Activated CD8-positive, alpha-beta T cell treated with anti-CD3 and anti-CD28 coated beads for 36 hours (primary cell): ENCODE results near the gene PITPNC1. TPM values are rescaled to one million over a fixed set of nuclear protein-coding genes. Genes with fewer than 3 reads are reported as not detected.

Experiments
- ATAC-seq: fragments of 200-7000 bp; cut with Tn5 transposase; one replicate; pipeline ENCODE4 v1.10.0; 2021; ENCODE audit warnings: mild to moderate bottlenecking, moderate library complexity
- CTCF ChIA-PET: fragments of 350-600 bp; sonication (Branson Sonifier 250); formaldehyde crosslinking; loops from one replicate; lab custom pipeline; 2021; ENCODE audit warnings: antibody characterized with exemption; lab: Charles Lee
- POLR2A ChIA-PET: fragments of 350-600 bp; sonication (Branson Sonifier 250); formaldehyde crosslinking; loops from one replicate; lab custom pipeline; 2021; ENCODE audit warnings: antibody characterized with exemption; lab: Charles Lee
- DNase-seq: peaks from one replicate; pipeline ENCODE4 v3.0.0-alpha.2; 2020
- H3K27ac Mint-ChIP-seq: one replicate; pipeline ENCODE4 v1.8.0; 2021; ENCODE audit warnings: mild to moderate bottlenecking, mixed read lengths
- H3K27me3 Mint-ChIP-seq: one replicate; pipeline ENCODE4 v1.8.0; 2021; ENCODE audit warnings: mixed read lengths
- H3K36me3 Mint-ChIP-seq: one replicate; pipeline ENCODE4 v1.8.0; 2021; ENCODE audit warnings: low read depth, mixed read lengths
- H3K4me1 Mint-ChIP-seq: one replicate; pipeline ENCODE4 v1.8.0; 2021; ENCODE audit warnings: low read depth, mixed read lengths
- H3K4me3 Mint-ChIP-seq: one replicate; pipeline ENCODE4 v1.8.0; 2021; ENCODE audit warnings: mild to moderate bottlenecking, moderate library complexity, mixed read lengths
- H3K9me3 Mint-ChIP-seq: one replicate; pipeline ENCODE4 v1.8.0; 2021; ENCODE audit warnings: mixed read lengths
- intact Hi-C: fragments of 100-400 bp; cut with micrococcal nuclease; formaldehyde crosslinking; loops from one replicate; pipeline ENCODE4 v1.10.0; 2022
- total RNA-seq, 2 experiments: library from RNA; stranded (reverse); gene quantifications; one replicate each; pipeline ENCODE4 v1.2.3, GENCODE V29; 2021
- TF ChIP-seq, protein P1 (sequence below): fragments of 200-600 bp; IDR thresholded peaks from one replicate; pipeline ENCODE4 v1.8.0; 2022; ENCODE audit warnings: antibody characterized with exemption, mild to moderate bottlenecking

The PITPNC1 gene
- total RNA-seq, 2 experiments from 2014 or later: 51.8 to 56.3 TPM

- CTCF ChIA-PET: interaction anchor here (1.8 kb wide), 1 partner anchor 22 kb away, joined by 5 read pairs; no protein-coding TSS in a partner anchor
- POLR2A ChIA-PET: interaction anchor here (1.0 to 7.8 kb wide), 5 partner anchors 10 to 365 kb away, joined by 3 to 30 read pairs (median 4); partner anchors contain the start of gene NOL11
- no peak overlapping the region for H3K4me3 Mint-ChIP-seq
Measured at GRCh38 chr17:67353161-67353560, 23.9 kb upstream of the PITPNC1 start.

DNA sequence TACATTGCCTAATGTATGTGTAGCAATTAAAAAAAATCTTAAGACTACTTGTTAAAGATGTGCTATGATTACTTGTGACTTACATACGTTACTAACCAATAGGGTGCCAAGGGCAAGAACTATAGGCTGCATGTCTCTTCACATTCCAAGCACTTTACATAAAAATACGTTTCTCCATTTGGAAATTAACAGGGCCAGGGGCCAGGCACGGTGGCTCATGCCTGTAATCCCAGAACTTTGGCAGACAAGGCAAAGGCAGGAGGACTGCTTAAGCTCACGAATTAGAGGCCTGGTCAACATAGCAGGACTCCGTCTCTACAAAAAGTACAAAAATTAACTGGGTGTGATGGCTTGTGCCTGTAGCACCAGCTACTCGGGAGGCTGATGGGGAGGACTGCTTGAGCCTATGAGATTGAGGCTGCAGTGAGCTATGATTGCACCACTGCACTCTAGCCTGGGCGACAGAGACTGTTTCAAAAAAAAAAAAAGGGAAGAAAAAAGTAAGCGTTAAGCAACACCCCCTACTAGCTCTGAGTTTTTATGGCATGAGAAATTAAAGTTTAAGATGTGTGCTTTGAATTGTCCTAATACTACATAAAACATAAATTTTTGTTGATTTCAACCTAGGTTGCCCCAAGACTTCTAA lies 23.0 kb upstream of the PITPNC1 start:
- H3K4me3 Mint-ChIP-seq: no peak overlapping the region
- ChIA-PET POLR2A (interaction anchor here (1.0 to 7.8 kb wide), 5 partner anchors 9 to 364 kb away, joined by 3 to 30 read pairs (median 4); partner anchors contain the start of gene NOL11), CTCF (interaction anchor here (1.0 to 1.8 kb wide), 2 partner anchors 11 to 21 kb away, joined by 3 to 5 read pairs; no protein-coding TSS in a partner anchor)
- no peaks in the 10 kb centered on the region for H3K27me3 Mint-ChIP-seq
- H3K4me1 Mint-ChIP-seq: peaks cover 19% of the 10 kb centered on the region
- intact Hi-C loops: no loop called here
- peaks cover 56% of the 10 kb centered on the region for H3K36me3 Mint-ChIP-seq
- TF ChIP-seq, protein P1, sequence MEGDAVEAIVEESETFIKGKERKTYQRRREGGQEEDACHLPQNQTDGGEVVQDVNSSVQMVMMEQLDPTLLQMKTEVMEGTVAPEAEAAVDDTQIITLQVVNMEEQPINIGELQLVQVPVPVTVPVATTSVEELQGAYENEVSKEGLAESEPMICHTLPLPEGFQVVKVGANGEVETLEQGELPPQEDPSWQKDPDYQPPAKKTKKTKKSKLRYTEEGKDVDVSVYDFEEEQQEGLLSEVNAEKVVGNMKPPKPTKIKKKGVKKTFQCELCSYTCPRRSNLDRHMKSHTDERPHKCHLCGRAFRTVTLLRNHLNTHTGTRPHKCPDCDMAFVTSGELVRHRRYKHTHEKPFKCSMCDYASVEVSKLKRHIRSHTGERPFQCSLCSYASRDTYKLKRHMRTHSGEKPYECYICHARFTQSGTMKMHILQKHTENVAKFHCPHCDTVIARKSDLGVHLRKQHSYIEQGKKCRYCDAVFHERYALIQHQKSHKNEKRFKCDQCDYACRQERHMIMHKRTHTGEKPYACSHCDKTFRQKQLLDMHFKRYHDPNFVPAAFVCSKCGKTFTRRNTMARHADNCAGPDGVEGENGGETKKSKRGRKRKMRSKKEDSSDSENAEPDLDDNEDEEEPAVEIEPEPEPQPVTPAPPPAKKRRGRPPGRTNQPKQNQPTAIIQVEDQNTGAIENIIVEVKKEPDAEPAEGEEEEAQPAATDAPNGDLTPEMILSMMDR: no peak
- DNase-seq (no peak), ATAC-seq (no peak)
- no peaks in the 10 kb centered on the region for H3K9me3 Mint-ChIP-seq
- H3K27ac Mint-ChIP-seq: no peak overlapping the region

More at GRCh38 chr17:67353161-67353560, 23.9 kb upstream of the PITPNC1 start:
- Mint-ChIP-seq H3K9me3 (no peaks in the 10 kb centered on the region), H3K27me3 (no peaks in the 10 kb centered on the region), H3K4me1 (peaks cover 11% of the 10 kb centered on the region), H3K36me3 (peaks cover 54% of the 10 kb centered on the region), H3K27ac (no peak overlapping the region)
- ATAC-seq (no peak), DNase-seq (no peak)
- TF ChIP-seq, protein P1: no peak
- intact Hi-C loops: no loop called here

GRCh38 chr17:67358612-67359011 lies 18.5 kb upstream of the PITPNC1 start:
- TF ChIP-seq, protein P1: no peak
- DNase-seq (no peak), ATAC-seq (peak; percentile 59)
- peaks cover 54% of the 10 kb centered on the region for H3K4me1 Mint-ChIP-seq
- H3K27me3 Mint-ChIP-seq: no peaks in the 10 kb centered on the region
- ChIA-PET CTCF (interaction anchor here (1.3 to 1.8 kb wide), 5 partner anchors 14 to 342 kb away, joined by 3 to 4 read pairs (median 4); no protein-coding TSS in a partner anchor), POLR2A (interaction anchor here (1.2 to 7.8 kb wide), 2 partner anchors 14 to 17 kb away, joined by 3 to 30 read pairs; no protein-coding TSS in a partner anchor)
- H3K36me3 Mint-ChIP-seq: peaks cover 74% of the 10 kb centered on the region
- H3K4me3 Mint-ChIP-seq: peak overlapping the region; percentile 59
- intact Hi-C loops: no loop called here
- no peaks in the 10 kb centered on the region for H3K9me3 Mint-ChIP-seq
- H3K27ac Mint-ChIP-seq: peak overlapping the region; percentile 91

DNA sequence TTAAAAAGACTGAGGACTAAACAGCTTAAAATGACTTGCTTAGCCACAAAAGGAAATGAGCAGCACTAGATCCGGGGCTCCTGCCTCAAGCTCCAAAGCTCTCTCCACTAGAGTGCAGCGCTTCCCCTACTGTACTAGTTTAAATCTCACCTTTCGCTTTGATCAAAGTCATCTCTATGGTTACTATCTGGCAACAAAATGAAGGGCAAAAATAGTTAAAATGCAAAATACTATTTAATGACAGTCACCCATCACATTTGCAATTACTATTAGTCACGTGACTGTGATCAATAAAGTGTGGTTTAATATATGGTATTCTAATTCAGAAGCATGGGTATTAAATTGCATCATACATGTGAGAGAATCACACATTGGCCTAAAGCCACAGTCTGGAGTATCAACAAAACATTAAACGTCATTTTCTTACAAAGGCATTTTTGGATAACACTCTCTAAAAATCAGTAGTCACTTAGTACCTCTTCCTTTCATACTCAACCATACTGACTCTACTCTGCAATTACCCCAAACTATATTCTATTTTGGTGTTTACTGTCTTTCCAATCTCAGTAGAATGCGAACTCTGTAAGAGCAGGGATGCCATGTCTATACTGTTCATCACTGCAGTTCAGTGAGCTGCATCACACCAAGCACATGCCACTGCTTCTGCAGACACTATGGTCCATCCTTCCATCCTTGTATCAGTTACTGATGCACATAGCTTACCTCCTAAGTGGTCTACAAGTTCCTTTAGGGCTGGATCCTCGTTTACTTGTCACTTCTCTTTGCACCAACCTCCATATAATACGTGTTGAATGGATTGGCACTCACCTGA lies 16.9 kb upstream of the PITPNC1 start:
- Mint-ChIP-seq H3K27me3 (no peaks in the 10 kb centered on the region), H3K9me3 (no peaks in the 10 kb centered on the region), H3K27ac (peak overlapping the region; percentile 72), H3K36me3 (peaks cover 70% of the 10 kb centered on the region), H3K4me3 (peak overlapping the region; percentile 48), H3K4me1 (peaks cover 64% of the 10 kb centered on the region)
- DNase-seq (peak; percentile 77), ATAC-seq (peak; percentile 81)
- intact Hi-C loops: no loop called here
- TF ChIP-seq, protein P1: no peak
- CTCF ChIA-PET: interaction anchor here (0.9 to 1.8 kb wide), 9 partner anchors 12 to 341 kb away, joined by 3 to 5 read pairs (median 4); no protein-coding TSS in a partner anchor
- POLR2A ChIA-PET: interaction anchor here (0.6 to 3.5 kb wide), 4 partner anchors 15 to 358 kb away, joined by 3 to 12 read pairs (median 4); partner anchors contain the start of genes NOL11 and PITPNC1
